Neural progenitor cell (in vitro differentiated cells): Measurements from ENCODE around the gene GFPT1. TPM values are rescaled to one million over a fixed set of nuclear protein-coding genes. Genes with fewer than 3 reads are reported as not detected.

ENCODE experiments used
- DNase-seq: peaks from one replicate; pipeline ENCODE4 v3.0.0-alpha.2; 2016; ENCODE audit warnings: low spot score
- H2AFZ ChIP-seq: fragments of 200-600 bp; sonication (generic); replicated peaks from 2 replicates; pipeline ENCODE4 v1.6.1; 2016; ENCODE audit warnings: antibody characterized with exemption
- H3F3A ChIP-seq: fragments of 200-600 bp; sonication (generic); 2 replicates; pipeline ENCODE4 v1.6.1; 2016; ENCODE audit warnings: antibody characterized with exemption, low read depth
- H3K27ac ChIP-seq: fragments of 200-600 bp; sonication (generic); 2 replicates; pipeline ENCODE4 v1.5.1; 2016; ENCODE audit warnings: mild to moderate bottlenecking
- H3K27me3 ChIP-seq: fragments of 200-600 bp; sonication (generic); 2 replicates; pipeline ENCODE4 v1.6.1; 2016; ENCODE audit warnings: mild to moderate bottlenecking, moderate library complexity
- H3K36me3 ChIP-seq: fragments of 200-600 bp; sonication (generic); 2 replicates; pipeline ENCODE4 v1.5.1; 2016
- H3K4me1 ChIP-seq: fragments of 200-600 bp; sonication (generic); 2 replicates; pipeline ENCODE4 v1.6.1; 2016; ENCODE audit warnings: mixed run types
- H3K4me2 ChIP-seq: fragments of 200-600 bp; sonication (generic); 2 replicates; pipeline ENCODE4 v1.6.1; 2016
- H3K4me3 ChIP-seq: fragments of 200-600 bp; sonication (generic); 2 replicates; pipeline ENCODE4 v1.5.1; 2016
- H3K79me2 ChIP-seq: fragments of 200-600 bp; sonication (generic); 2 replicates; pipeline ENCODE4 v1.6.1; 2016; ENCODE audit warnings: low read depth
- H3K9ac ChIP-seq: fragments of 200-600 bp; sonication (generic); 2 replicates; pipeline ENCODE4 v1.6.1; 2016
- H3K9me3 ChIP-seq: fragments of 200-600 bp; sonication (generic); 2 replicates; pipeline ENCODE4 v1.5.1; 2016; ENCODE audit warnings: low read depth
- H4K20me1 ChIP-seq: fragments of 200-600 bp; sonication (generic); 2 replicates; pipeline ENCODE4 v1.6.1; 2016; ENCODE audit warnings: low read depth
- H3K27ac Mint-ChIP-seq: 3 replicates; pipeline ENCODE4 v1.8.0; 2021; ENCODE audit warnings: mixed read lengths
- H3K27me3 Mint-ChIP-seq: 2 replicates; pipeline ENCODE4 v1.8.0; 2022; ENCODE audit warnings: low read depth, mild to moderate bottlenecking, inconsistent platforms, moderate library complexity, mixed read lengths; ENCODE audit not compliant: insufficient read depth
- H3K36me3 Mint-ChIP-seq: 3 replicates; pipeline ENCODE4 v1.8.0; 2021; ENCODE audit warnings: mixed read lengths
- H3K4me1 Mint-ChIP-seq: 3 replicates; pipeline ENCODE4 v1.8.0; 2021; ENCODE audit warnings: mixed read lengths
- H3K4me3 Mint-ChIP-seq: 3 replicates; pipeline ENCODE4 v1.8.0; 2021; ENCODE audit warnings: mild to moderate bottlenecking, moderate library complexity, mixed read lengths
- H3K9me3 Mint-ChIP-seq: 3 replicates; pipeline ENCODE4 v1.8.0; 2020; ENCODE audit warnings: mixed read lengths
- CTCF ChIP-seq: fragments of 200-600 bp; sonication (generic); IDR thresholded peaks from 2 replicates; pipeline ENCODE4 v1.5.1; 2017; ENCODE audit warnings: antibody characterized with exemption, mild to moderate bottlenecking
- EZH2 ChIP-seq: fragments of 200-600 bp; sonication (generic); IDR thresholded peaks from 2 replicates; pipeline ENCODE4 v1.6.1; 2017; ENCODE audit warnings: antibody characterized with exemption, mild to moderate bottlenecking, moderate library complexity
- EZH2phosphoT487 ChIP-seq: fragments of 200-600 bp; sonication (generic); IDR thresholded peaks from 2 replicates; pipeline ENCODE4 v1.6.1; 2017; ENCODE audit warnings: antibody characterized with exemption
- total RNA-seq: library from RNA; depleted of rRNA; stranded (reverse); fragments of >200 nt; gene quantifications from 2 replicates; pipeline ENCODE4 v1.2.3, GENCODE V29; 2015; ENCODE audit warnings: low replicate concordance

The GFPT1 gene
- total RNA-seq, 1 donor from 2014 or later, result 54.3 TPM

GRCh38 chr2:69299772-69300516 is 87.1 kb downstream of the GFPT1 start:
- H3K36me3 Mint-ChIP-seq, result no peaks in the 10 kb centered on the region
- no peak overlapping the region for H3K4me2 ChIP-seq
- TF ChIP-seq EZH2 (no peak), EZH2phosphoT487 (no peak), CTCF (no peak)

GRCh38 chr2:69298862-69299261 is 88.2 kb downstream of the GFPT1 start:
- Histone ChIP-seq H3K9me3 (no peaks in the 10 kb centered on the region), H2AFZ (no peak overlapping the region), H3K27me3 (peaks cover 4% of the 10 kb centered on the region), H3K9ac (no peak overlapping the region), H3K27ac (no peak overlapping the region), H3K4me3 (no peak overlapping the region), H3K36me3 (no peaks in the 10 kb centered on the region), H3F3A (no peaks in the 10 kb centered on the region), H3K4me2 (no peak overlapping the region), H3K4me1 (no peaks in the 10 kb centered on the region), H3K79me2 (no peaks in the 10 kb centered on the region), H4K20me1 (no peaks in the 10 kb centered on the region)
- Mint-ChIP-seq H3K4me1 (no peaks in the 10 kb centered on the region), H3K4me3 (no peak overlapping the region), H3K27me3 (peaks cover 2% of the 10 kb centered on the region), H3K9me3 (no peaks in the 10 kb centered on the region), H3K36me3 (no peaks in the 10 kb centered on the region), H3K27ac (no peak overlapping the region)
- no peak for TF ChIP-seq EZH2
- TF ChIP-seq EZH2phosphoT487, result no peak
- no peak for TF ChIP-seq CTCF
- no peak for DNase-seq

More at GRCh38 chr2:69299772-69300516, 87.1 kb downstream of the GFPT1 start:
- Mint-ChIP-seq H3K27ac (no peak overlapping the region), H3K4me1 (no peaks in the 10 kb centered on the region), H3K4me3 (no peak overlapping the region), H3K9me3 (no peaks in the 10 kb centered on the region), H3K27me3 (peaks cover 5% of the 10 kb centered on the region)
- Histone ChIP-seq H3K36me3 (no peaks in the 10 kb centered on the region), H3F3A (no peaks in the 10 kb centered on the region), H3K9ac (no peak overlapping the region), H3K9me3 (no peaks in the 10 kb centered on the region), H3K4me1 (no peaks in the 10 kb centered on the region), H3K79me2 (no peaks in the 10 kb centered on the region), H2AFZ (no peak overlapping the region), H3K27me3 (peaks cover 15% of the 10 kb centered on the region), H3K4me3 (no peak overlapping the region), H3K27ac (no peak overlapping the region), H4K20me1 (no peaks in the 10 kb centered on the region)
- DNase-seq, result no peak

- Histone ChIP-seq H3F3A (no peaks in the 10 kb centered on the region), H3K4me2 (no peak overlapping the region), H4K20me1 (no peaks in the 10 kb centered on the region), H3K4me3 (no peak overlapping the region), H3K9ac (no peak overlapping the region), H3K4me1 (no peaks in the 10 kb centered on the region), H3K9me3 (no peaks in the 10 kb centered on the region), H2AFZ (no peak overlapping the region), H3K79me2 (no peaks in the 10 kb centered on the region), H3K27me3 (no peaks in the 10 kb centered on the region), H3K27ac (no peak overlapping the region), H3K36me3 (no peaks in the 10 kb centered on the region)
- Mint-ChIP-seq H3K4me1 (no peaks in the 10 kb centered on the region), H3K9me3 (no peaks in the 10 kb centered on the region), H3K36me3 (no peaks in the 10 kb centered on the region), H3K4me3 (no peak overlapping the region), H3K27ac (no peak overlapping the region), H3K27me3 (peaks cover 2% of the 10 kb centered on the region)
- DNase-seq, result no peak
- TF ChIP-seq EZH2phosphoT487 (no peak), EZH2 (no peak), CTCF (no peak)
These were observed 88.8 kb downstream of the GFPT1 start for GRCh38 chr2:69298261-69298660.
